GM18909 (cell line): ENCODE data around the gene DBP.

Experiments
- ATAC-seq: cut with Tn5 transposase; IDR thresholded peaks from one replicate; pipeline ENCODE4 v1.9.1; 2021; ENCODE audit warnings: mild to moderate bottlenecking; ENCODE audit not compliant: unreplicated experiment, poor library complexity

The DBP gene

DNA sequence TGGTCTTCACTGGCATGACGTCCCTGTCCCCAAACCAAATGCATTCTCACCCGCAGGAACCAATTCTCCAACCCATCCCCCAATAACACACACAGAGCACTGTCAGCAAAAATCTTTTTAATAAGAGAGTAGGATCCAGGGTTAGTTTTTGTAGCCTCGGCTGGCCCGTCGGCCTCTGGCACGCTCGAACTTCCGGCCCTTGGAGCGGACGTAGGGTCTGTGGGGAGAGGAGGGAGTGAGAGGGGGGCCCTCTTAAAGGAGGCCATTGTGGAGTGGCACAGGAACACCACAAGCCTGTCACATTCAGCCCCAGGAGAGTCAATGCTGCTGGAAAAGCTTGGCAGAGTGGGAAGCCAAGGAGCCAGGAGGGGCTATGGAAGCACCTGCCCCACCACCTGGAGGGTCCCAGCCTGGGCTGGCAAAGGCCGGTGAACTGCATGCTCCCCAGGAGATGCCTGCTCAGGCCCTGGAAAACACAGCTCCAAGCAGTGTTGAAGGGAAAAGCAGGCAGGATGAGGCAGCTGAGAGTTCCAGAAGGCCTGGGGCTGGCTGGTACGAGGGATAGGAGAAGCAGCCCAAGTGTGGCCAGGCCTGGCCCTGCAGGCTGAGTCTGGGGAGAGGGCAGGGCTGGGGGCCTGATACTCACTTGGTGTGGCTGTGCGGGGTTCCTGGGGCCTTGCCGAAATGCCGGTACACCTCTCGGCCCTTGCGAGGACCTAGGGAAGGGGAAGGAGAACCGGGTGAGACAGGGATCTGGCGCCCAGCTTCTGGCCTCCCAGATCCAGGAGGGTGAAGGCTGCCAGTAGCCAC, 21.7 kb downstream of the DBP start:
- ATAC-seq = no peak

- ATAC-seq = no peak
These were observed 22.5 kb downstream of the DBP start, which contains the start of gene FAM83E for GRCh38 chr19:48614436-48615230. TSS of gene FAM83E (minus strand) at chr19:48615076. CDS start at chr19:48613372, 1,704 bp downstream.

GRCh38 chr19:48613852-48614435, 23.2 kb downstream of the DBP start:
- ATAC-seq = no peak

GRCh38 chr19:48613024-48613851, 23.9 kb downstream of the DBP start:
- no peak for ATAC-seq

GRCh38 chr19:48611872-48612271, 25.3 kb downstream of the DBP start:
- no peak for ATAC-seq

- ATAC-seq = no peak
These were observed 27.5 kb downstream of the DBP start for GRCh38 chr19:48609571-48610108.

- no peak for ATAC-seq
These were observed 28.3 kb downstream of the DBP start for GRCh38 chr19:48608798-48609263.

GRCh38 chr19:48607359-48607755, 29.8 kb downstream of the DBP start:
- no peak for ATAC-seq

DNA sequence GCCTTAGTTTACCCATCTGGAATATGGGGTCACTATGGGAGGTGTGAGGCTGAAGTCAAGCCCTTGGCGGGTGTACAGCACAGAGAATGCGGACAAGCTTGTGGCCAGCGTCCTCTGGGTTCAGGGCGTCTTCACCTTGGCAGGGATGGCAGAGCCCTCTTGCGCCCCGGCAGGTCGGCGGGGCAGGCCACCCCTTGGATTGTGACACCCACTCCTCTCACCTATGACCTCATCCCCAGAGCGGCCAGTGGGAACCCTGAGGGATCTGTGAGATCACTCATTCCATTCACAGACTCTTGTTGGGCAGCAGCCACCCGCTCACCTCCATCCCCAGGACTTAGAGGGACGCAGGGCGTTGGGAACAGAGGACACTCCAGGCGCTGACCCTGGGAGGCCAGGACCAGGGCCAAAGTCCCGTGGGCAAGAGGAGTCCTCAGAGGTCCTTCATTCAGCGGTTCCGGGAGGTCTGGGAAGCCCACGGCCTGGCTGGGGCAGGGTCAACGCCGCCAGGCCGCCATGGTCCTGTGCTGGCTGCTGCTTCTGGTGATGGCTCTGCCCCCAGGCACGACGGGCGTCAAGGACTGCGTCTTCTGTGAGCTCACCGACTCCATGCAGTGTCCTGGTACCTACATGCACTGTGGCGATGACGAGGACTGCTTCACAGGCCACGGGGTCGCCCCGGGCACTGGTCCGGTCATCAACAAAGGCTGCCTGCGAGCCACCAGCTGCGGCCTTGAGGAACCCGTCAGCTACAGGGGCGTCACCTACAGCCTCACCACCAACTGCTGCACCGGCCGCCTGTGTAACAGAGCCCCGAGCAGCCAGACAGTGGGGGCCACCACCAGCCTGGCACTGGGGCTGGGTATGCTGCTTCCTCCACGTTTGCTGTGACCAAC, 30.5 kb downstream of the DBP start, which contains the start of gene SPACA4:
Gene SPACA4 (plus strand): TSS at position 280 of the 896 bp plus-strand sequence. CDS start 237 bp downstream, at position 517.
- ATAC-seq = no peak

DNA sequence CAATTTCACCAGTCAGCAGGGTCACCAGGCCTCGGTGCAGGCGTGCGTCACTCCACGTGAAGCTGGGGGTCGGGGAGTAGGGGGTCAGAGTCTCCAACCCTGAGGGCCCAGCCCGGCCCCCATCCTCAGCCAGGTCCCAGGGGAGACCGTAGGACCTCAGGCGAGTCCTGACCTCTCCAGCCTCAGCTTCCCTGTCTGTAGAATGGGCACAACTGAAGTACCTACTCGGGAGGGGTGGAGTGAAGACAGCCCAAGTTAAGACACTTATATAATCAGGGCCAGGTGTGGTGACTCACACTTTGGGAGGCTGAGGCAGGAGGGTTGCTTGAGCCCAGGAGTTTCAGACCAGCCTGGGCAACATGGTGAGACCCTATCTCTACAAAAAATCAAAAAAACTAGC, 33.3 kb downstream of the DBP start:
- no peak for ATAC-seq

DNA sequence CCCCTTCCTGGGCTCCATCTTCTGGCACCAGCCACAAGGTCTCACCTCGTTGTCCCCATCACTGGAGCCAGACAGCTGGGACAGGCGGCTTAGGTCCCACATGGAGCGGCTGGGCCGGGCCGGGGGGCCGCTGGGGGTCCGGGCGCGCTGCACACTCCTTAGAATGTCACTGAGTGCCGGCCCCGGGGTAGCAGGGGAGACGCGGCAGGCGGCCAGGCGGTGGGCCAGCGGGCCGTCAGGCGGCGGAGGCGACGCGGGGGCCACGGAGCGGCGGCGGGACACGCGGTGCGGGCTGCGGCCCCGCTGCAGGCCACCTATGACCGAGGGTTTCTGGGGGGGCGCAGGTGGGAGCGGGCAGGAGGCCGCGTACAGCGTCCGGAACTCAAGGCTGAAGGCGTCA, 33.7 kb downstream of the DBP start:
- no peak for ATAC-seq

- ATAC-seq = no peak
These were observed 34.2 kb downstream of the DBP start for GRCh38 chr19:48603001-48603400.

DNA sequence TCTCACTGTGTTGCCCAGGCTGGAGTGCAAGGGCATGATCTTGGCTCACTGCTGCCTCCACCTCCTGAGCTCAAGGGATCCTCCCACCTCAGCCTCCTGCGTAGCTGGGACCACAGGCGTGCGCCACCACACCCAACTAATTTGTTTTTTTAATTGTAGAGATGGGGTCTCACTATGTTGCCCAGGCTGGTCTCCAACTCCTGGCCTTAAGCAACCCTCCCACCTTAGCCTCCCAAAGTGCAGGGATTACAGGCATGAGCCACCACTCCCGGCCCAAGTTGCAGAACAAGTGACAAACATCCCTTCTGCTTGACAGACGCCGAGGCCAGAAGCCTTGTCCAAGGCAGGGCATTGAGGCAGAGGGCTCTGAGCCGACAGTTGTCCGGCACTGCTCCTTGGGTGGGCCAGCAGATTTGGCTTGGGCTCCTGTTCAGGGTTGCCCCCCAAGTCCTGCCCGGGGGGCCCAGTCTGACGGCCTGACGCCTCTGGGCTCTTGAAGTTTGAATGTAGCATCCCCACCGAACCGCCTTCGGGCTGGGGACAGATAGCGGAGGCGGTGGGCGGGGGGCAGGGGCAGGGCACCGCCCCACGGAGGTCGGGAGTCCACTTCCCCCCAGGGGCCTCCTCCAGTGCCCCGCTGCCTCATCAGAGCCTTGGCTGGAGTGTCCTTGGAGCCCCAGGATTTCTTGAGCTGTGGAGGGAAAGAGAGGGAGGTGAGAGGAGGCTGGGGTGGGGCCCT, 36.3 kb downstream of the DBP start:
- no peak for ATAC-seq

DNA sequence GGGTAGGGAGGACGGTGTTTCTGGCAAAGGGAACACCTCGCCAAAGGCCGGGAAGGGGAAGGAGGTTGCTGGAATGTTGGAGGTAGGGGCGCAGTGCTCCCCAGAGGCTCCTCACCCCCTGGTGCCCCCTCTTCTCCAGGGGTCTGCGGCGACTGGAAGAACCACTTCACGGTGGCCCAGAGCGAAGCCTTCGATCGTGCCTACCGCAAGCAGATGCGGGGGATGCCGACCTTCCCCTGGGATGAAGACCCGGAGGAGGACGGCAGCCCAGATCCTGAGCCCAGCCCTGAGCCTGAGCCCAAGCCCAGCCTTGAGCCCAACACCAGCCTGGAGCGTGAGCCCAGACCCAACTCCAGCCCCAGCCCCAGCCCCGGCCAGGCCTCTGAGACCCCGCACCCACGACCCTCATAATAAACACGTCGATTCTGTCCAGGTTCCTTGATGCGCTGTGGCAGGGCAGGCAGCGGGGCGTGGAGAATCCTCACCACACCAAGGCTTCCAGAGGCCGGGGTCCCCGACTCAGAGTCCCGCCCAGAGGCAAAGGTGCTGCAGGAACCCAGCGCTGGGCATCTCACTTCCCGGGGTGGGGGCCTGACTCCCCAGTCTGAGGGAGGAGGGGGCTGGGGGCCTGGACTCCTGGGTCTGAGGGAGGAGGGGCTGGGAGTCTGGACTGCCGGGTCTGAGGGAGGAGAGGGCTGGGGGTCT, 38.0 kb downstream of the DBP start:
- no peak for ATAC-seq

DNA sequence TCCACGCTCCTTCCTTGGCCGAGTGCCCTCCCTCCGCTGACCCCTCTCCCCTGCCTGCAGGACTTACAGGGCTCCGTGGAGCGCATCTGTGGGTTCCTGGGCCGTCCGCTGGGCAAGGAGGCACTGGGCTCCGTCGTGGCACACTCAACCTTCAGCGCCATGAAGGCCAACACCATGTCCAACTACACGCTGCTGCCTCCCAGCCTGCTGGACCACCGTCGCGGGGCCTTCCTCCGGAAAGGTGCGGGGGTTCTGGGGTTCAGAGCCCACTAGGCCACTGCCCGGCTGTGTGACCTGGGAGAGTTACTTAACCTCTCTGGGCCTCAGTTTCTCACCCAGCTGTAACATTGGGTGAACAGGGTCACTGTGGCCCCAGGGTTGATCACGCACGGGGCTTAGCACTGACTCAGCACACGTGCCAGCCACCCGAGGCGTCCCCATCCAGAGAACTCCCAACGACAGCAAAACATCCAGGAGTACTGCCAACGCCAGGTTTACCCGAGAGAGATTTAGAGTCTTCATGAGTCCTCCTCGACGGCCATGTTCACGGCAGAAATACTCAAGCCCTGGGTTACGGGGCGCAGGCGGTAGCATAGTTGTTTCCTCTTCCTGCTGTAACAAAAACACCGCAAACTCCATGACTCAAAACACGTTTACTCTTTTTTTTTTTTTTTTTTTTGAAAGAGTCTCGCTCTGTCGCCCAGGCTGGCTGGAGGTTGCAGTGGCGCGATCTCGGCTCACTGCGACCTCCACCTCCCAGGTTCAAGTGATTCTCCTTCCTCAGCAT, 40.3 kb downstream of the DBP start:
- ATAC-seq = no peak

- ATAC-seq = no peak
These were observed 40.9 kb downstream of the DBP start for GRCh38 chr19:48596237-48596636.

DNA sequence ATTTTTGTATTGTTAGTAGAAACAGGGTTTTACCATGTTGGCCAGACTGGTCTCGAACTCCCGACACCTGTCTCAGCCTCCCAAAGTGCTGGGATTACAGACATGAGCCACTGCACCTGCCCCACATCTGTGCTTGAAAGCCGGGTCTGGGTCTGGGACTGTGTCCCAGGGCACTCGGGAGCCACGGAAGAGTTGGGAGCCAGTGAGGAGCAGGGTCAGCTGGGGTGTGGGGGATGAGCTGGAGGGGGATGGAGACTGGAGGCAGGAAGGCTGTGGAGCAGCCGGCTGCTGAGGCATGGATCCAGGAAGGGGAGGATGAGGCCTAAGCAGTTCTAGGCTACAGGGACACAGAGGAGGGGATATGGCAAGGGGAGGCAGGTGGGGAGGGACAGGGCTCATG, 41.3 kb downstream of the DBP start:
- ATAC-seq = no peak
